NB4 (cell line): ENCODE results near the gene LPCAT1.
"Not testable (repeated sequence)": the region's sequence is repeated elsewhere in the genome, so short reads cannot be mapped to it uniquely, and the experiment has no call there.

ENCODE experiments used
- DNase-seq: peaks from one replicate; pipeline ENCODE4 v3.0.0; 2010; ENCODE audit warnings: low read depth
- H3K4me3 ChIP-seq: one replicate; pipeline ENCODE4 v1.5.1; 2011; ENCODE audit warnings: mild to moderate bottlenecking, low read depth, low read length, moderate library complexity
- MYC ChIP-seq: IDR thresholded peaks from 2 replicates; pipeline ENCODE4 v1.6.1; 2011; ENCODE audit warnings: low read depth, low read length
- POLR2A ChIP-seq: IDR thresholded peaks from 2 replicates; pipeline ENCODE4 v1.6.1; 2011; ENCODE audit warnings: mild to moderate bottlenecking; ENCODE audit not compliant: insufficient read length; ENCODE audit errors: extremely low read depth
- TF ChIP-seq, protein P1 (sequence below): IDR thresholded peaks from 2 replicates; pipeline ENCODE4 v1.6.1; 2011; ENCODE audit warnings: low read depth, low read length
- TF ChIP-seq, protein P2 (sequence below): IDR thresholded peaks from one replicate; pipeline ENCODE4 v1.5.1; 2012; ENCODE audit warnings: low read depth, low read length

Gene LPCAT1

DNA sequence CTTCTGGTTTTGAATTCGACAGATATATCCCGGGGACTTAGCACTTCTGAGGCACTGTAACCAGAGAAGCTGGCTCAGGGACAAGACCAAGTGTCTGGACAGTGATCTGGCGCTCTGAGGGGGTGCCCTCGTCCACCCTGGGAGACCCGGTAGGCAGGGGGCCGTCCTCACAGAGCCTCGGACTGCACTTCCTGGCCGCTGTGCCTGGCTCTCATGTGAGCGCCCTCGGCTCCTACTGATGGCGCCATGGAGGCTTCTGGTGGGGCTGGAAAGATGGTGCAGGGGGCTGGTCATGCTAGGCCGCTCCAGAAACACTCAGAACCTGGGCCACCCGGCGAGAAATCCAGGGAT, 59.7 kb downstream of the LPCAT1 start:
- TF ChIP-seq MYC (no peak), POLR2A (no peak)
- TF ChIP-seq, protein P1, sequence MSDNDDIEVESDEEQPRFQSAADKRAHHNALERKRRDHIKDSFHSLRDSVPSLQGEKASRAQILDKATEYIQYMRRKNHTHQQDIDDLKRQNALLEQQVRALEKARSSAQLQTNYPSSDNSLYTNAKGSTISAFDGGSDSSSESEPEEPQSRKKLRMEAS, result no peak
- TF ChIP-seq, protein P2, sequence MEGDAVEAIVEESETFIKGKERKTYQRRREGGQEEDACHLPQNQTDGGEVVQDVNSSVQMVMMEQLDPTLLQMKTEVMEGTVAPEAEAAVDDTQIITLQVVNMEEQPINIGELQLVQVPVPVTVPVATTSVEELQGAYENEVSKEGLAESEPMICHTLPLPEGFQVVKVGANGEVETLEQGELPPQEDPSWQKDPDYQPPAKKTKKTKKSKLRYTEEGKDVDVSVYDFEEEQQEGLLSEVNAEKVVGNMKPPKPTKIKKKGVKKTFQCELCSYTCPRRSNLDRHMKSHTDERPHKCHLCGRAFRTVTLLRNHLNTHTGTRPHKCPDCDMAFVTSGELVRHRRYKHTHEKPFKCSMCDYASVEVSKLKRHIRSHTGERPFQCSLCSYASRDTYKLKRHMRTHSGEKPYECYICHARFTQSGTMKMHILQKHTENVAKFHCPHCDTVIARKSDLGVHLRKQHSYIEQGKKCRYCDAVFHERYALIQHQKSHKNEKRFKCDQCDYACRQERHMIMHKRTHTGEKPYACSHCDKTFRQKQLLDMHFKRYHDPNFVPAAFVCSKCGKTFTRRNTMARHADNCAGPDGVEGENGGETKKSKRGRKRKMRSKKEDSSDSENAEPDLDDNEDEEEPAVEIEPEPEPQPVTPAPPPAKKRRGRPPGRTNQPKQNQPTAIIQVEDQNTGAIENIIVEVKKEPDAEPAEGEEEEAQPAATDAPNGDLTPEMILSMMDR, result no peak
- no peak overlapping the region for H3K4me3 ChIP-seq
- DNase-seq, result no peak

DNA sequence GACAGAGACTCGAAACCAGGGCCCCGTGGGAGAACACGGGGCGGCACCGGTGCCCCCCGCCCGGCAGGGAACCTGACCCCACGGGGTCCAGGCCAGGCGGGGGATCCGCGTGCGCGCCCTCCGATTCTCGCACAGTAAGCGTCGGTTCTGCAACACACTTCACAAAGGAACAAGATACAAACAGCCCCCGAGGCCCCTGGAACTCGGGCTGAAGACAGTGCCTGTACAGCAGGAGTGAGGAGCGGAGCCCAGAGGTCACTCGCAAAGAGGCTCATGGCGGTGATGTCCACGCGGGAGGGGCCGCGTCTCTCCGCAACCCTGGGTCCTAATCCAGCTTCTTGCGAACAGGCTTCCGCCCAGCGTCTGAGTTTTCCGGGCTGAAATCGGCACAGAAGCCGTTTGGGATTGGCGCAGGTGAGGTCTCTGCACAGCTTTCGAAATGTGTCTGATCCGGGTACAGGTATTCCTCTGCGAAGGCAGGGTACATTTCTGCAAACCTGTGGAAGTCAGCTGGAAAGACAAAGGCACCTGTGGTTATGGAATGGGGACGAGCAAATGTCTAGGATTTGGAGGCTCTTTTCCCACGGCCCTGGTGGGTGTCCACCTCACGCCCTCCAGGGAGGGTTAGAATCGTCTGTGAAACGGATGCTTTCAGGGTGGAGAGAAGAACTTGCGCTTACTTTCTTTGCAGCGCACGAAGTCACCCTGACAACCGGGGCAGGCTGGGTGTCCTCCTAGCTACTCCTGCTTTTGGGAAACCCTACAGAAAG, 60.2 kb downstream of the LPCAT1 start:
- no peak overlapping the region for H3K4me3 ChIP-seq
- no peak for DNase-seq

DNA sequence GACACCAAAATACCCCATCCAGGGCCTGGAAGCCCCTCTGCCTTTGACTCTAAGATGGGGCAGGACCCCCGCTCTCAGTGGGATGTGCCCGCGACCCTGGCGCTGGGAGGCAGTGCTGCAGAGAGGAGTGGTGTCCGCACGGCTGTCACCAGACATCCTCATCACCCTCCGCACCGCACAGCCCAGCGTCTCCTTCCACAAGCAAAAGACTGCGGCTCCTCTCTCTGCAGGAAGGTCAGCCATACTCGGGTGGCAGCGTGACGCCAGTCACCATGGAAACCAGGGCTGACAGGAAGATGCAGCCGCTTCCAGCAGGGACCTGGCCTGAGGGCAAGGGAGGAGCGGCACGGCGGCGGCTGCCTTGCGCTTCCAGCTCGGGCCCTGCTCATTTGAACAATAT, 61.4 kb downstream of the LPCAT1 start:
- no peak for DNase-seq
- no peak overlapping the region for H3K4me3 ChIP-seq
- no peak for TF ChIP-seq POLR2A
- no peak for TF ChIP-seq MYC
- TF ChIP-seq, protein P2, result no peak
- TF ChIP-seq, protein P1, result no peak

More for the DNA sequence above, 60.2 kb downstream of the LPCAT1 start:
- TF ChIP-seq MYC (no peak), POLR2A (no peak)
- TF ChIP-seq, protein P1, result no peak
- TF ChIP-seq, protein P2, result no peak

DNA sequence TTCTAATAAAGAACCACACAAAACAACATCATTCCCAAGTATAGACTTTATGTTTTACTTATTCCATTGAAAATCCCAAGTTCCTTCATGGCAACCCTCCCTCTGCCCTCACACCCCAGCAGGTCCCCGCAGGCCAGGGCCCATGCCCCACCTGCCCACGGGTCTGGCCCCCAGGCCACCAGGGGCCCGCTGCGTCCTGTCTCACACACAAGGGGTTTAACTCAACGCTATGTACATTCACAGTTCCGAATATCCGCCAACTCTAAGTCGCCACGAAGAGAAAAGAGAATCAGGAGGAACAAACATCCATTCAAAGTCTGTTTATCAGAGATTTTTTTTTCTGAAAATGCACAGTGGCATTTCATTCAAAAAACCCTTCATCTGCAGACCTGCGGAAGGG, 62.4 kb downstream of the LPCAT1 start:
- no peak overlapping the region for H3K4me3 ChIP-seq
- no peak for DNase-seq
- no peak for TF ChIP-seq MYC
- TF ChIP-seq, protein P1, result no peak
- TF ChIP-seq, protein P2, result no peak
- TF ChIP-seq POLR2A, result no peak

DNA sequence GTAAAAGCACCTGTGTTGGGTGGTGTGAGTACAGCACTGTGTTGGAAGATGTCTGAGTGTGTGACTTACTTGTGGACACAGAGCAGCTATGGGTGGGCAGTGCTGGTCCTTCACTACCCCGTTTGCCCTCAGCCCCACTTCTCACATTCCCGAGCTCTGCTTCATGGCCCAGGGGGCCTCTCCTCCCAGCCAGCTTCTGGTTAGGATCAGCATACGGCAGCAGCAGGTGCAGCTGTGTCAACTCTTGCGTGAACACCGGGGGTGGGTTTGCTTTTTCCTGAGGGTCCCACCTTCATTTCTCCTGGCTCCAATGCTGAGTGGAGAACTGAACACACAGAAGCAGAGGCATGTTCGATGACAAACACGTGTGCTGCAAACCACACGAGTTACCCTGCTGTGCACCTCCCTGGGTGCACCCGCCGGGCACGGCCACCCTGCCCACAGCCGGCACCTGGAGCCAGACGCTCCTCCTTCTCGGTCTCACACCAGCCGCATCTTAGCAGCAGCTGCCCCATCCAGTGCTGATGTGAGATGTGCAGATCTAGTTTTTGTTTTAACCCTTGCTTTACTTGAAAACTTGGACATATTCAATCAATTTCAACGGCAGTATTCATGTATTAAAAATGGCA, 63.6 kb downstream of the LPCAT1 start:
- TF ChIP-seq MYC (no peak), POLR2A (no peak)
- TF ChIP-seq, protein P2, result no peak
- TF ChIP-seq, protein P1, result no peak
- DNase-seq, result no peak
- H3K4me3 ChIP-seq, result no peak overlapping the region

DNA sequence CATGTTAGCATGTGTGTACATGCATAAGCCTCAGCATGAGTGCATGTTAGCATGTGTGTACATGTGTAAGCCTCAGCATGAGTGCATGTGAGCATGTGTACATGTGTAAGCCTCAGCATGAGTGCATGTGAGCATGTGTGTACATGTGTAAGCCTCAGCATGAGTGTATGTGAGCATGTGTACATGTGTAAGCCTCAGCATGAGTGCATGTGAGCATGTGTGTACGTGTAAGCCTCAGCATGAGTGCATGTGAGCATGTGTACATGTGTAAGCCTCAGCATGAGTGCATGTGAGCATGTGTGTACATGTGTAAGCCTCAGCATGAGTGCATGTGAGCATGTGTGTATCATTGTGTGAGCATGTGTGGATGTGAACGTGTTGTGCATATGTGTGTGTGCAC, 64.3 kb downstream of the LPCAT1 start:
- DNase-seq, H3K4me3 ChIP-seq: not testable (repeated sequence)

DNA sequence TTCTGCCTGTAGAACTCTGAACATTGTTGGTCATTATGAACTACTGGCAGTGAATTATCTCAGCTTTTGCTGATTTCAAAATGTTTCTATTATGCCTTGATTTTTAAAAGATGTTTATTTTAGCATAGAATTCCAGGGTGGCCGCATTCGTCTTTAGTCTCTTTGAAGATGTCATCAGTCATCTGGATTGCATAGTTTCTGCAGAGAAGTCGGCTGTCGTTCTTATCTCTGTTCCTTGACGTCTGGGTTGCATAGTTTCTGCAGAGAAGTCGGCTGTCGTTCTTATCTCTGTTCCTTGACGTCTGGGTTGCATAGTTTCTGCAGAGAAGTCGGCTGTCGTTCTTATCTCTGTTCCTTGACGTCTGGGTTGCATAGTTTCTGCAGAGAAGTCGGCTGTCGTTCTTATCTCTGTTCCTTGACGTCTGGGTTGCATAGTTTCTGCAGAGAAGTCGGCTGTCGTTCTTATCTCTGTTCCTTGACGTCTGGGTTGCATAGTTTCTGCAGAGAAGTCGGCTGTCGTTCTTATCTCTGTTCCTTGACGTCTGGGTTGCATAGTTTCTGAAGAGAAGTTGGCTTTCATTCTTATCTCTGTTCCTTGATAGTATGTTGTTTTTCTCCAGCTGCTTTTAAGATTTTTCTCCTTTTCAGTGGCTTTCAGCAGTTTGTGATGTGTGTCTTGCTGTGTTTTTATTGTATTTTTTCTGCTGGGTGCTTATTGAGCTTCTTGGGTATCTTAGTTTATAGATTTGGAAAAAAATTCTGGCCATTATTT, 67.5 kb downstream of the LPCAT1 start:
- H3K4me3 ChIP-seq, DNase-seq: not testable (repeated sequence)
